Measurements from ENCODE around the gene DDIAS.
"Not testable (repeated sequence)": the region's sequence is repeated elsewhere in the genome, so short reads cannot be mapped to it uniquely, and the experiment has no call there.

The DDIAS gene, protein sequence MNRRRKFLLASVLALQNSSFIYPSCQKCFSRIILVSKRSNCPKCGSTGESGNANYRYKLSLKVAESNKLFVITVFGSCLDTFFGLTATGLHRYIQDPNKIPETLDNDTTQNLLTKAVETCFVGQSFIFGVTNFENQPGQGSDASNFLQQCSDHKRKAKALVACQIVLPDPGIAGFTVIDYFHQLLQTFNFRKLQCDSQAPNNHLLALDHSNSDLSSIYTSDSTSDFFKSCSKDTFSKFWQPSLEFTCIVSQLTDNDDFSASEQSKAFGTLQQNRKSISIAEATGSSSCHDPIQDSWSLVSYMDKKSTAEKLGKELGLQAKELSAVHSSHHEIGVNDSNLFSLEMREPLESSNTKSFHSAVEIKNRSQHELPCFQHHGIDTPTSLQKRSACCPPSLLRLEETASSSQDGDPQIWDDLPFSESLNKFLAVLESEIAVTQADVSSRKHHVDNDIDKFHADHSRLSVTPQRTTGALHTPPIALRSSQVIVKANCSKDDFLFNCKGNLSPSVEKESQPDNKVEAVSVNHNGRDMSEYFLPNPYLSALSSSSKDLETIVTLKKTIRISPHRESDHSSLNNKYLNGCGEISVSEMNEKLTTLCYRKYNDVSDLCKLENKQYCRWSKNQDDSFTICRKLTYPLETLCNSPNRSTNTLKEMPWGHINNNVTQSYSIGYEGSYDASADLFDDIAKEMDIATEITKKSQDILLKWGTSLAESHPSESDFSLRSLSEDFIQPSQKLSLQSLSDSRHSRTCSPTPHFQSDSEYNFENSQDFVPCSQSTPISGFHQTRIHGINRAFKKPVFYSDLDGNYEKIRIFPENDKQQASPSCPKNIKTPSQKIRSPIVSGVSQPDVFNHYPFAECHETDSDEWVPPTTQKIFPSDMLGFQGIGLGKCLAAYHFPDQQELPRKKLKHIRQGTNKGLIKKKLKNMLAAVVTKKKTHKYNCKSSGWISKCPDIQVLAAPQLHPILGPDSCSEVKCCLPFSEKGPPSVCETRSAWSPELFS

DNA sequence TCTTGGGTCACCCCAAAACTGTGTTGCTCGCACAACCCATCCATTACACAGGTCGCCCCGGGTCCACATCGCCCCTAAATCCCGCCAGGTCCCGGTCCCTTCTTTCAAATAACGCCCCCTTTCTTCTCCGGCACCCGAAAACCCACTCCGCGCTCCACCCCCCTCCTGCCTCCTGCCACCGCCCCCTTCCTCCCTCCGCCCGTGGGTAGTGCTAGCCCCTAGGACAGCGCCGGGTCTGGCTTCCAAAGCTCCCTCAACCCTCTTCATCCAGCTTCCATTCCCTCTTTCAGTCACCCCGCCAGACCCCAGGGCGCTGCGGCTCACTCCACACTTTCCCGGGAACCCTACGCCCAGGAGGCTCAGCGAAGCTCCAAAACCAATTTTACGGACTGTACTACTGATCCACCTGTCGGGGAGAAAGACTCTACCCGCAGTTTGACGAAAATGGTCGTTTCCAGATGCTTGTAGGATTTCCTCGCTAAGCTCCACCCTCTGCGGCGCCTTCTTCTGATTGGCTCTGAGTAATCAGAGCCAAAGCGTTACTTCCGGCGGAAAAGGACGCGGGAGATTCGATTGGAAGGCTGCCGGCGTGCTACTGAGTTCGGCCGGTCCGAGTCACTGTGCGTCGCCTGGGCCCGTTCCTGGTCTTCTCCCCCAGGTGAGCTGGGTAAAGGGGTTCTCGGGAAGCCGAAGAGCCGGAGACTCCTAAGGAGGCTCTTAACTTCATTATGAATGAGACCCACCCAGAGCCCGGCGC is at the start of gene DDIAS:
DDIAS (plus strand) TSS at position 572 of the 757 bp plus-strand sequence. CDS start 13,003 bp downstream, outside the sequence.
- peak; percentile 99 for DNase-seq

GRCh38 chr11:82854242-82854641 is 47.3 kb upstream of the DDIAS start:
- DNase-seq: no peak

DNA sequence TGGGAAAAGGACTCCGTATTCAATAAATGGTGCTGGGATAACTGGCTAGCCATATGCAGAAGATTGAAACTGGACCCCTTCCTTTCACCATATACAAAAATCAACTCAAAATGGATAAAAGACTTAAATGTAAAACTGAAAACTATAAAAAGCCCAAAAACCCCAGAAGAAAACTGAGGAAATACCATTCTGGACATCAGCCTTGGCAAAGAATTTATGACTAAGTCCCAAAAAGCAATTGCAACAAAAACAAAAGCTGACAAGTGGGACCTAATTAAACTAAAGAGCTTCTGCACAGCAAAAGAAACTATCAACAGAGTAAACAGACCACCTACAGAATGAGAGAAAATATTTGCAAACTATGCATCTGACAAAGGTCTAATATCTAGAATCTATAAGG is 46.6 kb upstream of the DDIAS start:
- DNase-seq: not testable (repeated sequence)

GRCh38 chr11:82855616-82856015 is 45.9 kb upstream of the DDIAS start:
- DNase-seq: no peak

- DNase-seq: no peak
These were observed 44.4 kb upstream of the DDIAS start for GRCh38 chr11:82857145-82857544.

- DNase-seq: no peak
These were observed 43.4 kb upstream of the DDIAS start for GRCh38 chr11:82858133-82858532.

GRCh38 chr11:82858556-82859091 is 42.9 kb upstream of the DDIAS start:
- DNase-seq: no peak

DNA sequence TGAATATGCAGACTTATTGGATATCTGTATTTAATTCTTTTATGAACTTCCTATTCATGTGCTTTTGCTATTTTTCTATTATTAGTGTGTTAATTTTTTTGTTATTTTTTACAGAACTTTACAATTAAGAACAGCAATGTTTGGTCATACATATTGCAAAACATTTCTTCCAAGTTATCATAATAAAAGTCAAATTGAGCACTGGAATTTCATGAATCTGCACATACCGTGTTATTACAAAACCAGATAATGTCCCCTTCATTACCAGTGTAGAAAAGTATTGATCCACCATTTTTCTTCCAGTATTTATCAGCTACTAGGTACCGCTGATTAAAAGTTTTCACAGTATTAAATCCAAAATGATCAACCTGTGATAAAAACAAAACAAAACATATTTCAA is 41.8 kb upstream of the DDIAS start:
- DNase-seq: no peak

DNA sequence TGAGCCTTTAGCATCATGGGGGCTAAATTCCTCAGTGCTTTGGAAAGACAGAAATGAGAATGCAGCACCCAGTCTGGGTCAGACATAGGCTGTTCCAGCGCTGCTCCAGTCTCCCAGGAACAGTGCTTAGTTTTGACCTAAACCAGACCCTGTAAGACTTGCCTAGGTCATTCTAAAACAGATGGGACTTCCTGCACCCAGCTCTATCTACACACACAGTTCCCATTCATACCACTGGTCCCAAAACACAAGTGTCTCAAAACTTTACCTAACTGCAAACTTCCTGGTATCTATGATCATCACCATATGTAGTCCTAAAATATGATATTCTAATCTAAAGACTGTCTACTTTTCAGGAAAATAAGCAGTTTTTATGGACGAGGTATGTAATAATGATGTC is 39.2 kb upstream of the DDIAS start:
- DNase-seq: no peak

DNA sequence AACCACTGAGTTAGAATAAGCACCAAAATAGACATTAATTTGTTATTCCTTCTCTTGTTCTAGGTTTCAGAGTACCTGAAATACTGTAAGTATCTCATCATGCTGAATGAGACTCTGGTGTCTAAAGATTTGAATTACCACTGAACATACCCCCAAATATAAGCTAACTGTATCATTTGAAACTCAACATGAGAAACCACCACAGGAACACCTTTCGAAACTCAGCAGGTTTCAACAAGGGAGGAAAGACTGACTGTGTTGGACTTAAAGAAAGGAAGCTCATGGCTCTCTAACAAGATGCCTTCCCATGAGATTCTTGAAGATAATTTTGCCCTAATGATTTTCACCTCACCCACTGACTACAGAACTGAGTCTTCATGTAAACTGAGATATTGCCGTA is 38.3 kb upstream of the DDIAS start:
- no peak for DNase-seq

GRCh38 chr11:82864268-82864667 is 37.3 kb upstream of the DDIAS start:
- peak; percentile 47 for DNase-seq

DNA sequence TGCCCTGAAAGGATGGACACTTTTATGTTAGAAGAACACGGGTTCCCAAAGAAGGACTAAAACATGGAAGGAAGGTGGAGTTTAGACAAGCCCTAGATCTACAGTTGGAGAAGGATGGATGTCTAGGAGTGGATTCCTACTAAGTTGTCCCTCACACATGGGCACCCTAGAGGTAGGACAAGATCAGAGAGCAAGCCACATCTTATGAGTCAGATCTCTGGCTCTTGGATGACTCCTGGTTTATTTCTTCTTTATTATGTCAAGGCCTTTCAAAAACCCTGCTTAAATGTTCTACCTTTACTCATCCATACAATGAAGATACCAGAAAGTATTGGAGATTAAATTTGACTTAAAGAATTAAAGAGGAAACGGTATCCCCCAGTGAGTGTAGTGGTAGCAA is 35.7 kb upstream of the DDIAS start:
- no peak for DNase-seq

DNA sequence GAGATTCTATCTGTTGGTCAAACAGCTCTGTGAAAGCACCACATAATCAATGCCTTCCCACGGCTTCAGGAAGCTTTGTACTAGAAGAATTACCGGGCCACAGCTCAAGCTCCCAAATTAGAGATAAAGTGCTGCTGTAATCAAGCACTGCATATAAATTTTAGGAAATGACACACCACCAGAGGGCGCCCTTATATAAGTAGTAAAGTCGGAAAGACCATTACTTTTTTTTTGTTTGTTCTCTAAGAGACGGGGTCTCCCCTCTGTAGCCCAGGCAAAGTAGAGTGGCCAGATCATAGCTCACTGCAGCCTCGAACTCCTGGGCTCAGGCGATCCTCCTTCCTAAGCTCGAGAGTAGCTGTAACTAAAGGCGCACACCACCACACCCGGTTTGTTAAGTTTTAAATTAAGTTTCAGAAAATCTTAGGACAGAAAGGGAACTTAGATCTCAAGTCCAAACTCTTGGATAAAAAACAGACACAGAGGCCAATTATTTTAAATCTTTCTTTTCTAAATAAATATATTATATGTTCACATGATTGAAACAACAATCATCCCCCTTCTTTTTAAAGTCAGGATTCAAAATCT is 33.9 kb upstream of the DDIAS start:
- peak; percentile 77 for DNase-seq

DNA sequence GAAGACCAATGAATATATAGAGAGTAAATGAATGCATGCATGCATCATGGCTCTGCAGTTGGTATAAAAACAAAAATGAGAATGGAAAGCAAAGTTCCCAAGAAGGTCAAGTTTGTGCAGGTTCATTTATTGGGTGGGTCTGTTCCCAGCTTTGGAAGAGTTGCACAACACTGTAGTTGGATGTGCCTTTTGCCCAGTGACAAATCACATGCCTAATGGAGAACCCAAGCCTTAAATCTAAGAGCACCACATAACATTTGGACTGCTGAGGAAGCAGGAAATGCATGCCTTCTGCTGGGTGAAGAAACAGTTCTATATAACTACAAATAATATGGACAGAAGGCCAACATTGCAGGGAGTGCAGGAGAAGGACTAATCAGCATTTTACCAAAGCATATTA is 31.9 kb upstream of the DDIAS start:
- DNase-seq: no peak

DNA sequence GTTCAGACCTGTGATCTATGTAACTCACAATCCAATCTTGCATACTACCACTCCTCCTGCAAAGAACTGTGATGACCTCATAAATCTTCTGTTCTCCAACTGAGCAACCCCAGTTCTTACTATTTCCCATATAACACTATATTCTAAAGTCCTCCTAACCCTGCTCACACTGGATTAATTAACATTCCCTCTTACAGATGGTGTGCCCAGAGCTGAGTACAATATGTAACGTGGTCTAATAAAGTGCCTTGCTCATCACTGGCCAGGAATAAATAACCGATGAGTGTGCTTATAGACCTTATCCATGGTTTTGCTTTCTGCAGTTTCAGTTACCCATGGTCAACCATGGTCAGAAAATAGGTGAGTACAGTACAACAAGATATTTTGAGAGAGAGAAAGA is 29.9 kb upstream of the DDIAS start:
- DNase-seq: no peak

- no peak for DNase-seq
These were observed 29.0 kb upstream of the DDIAS start for GRCh38 chr11:82872377-82873150.

DNA sequence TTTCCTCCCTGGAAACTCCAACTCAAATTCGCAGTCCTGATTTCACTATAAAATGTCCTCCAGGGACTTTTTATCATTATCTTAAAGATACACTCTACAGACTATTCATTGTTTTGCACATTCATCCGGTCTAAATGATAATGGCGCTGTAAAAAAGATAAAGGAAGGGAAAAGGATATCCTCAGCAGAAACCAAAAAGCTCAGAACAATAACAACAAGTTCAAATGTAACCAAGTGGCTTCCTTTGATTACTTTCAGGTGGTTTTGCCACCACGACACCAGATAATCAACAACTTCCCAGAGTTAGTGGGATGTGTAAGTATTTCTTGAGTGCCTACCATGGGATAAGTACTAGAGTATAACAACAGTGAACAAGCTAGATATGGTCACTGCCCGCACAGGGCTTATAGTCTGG is 27.6 kb upstream of the DDIAS start:
- no peak for DNase-seq

DNA sequence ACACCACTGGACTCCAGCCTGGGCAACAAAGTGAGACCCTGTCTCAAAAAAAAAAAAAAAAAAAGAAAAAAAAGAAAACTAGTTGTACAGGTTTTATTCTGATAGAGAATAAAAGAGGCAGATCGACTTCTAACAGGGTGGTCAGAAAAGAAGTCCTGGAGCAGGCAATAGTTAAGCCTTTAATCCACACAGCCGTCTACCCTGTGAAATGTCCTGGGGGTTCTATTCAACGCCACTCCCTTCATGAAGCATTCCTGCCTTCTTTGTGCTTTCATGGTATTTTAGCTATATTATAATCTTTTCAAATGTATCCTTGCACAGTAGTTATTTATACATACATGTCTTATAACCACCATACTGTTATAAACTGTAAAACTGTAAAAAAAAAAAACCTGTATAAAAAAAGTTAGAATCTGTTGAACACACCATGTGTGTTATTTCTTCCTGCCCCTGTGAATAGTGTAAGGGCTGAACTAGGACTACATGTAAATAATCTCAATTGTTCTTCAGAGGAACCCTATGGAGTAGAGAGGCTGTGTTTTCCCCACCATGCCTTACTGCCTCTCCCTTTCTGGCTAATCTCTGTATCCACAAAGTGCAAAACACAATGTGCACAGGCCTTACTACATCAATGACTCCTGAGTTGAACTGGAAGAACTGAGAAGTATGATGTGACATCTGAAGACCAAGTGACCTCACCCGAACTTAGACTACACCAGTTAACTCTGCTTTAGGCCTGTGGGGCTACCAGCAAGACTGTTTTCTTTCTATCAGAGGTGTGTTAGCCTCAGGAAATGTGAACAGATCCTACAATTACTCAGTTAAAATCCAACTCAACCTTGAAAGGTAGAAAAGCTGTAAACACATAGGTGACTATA is 26.7 kb upstream of the DDIAS start:
- no peak for DNase-seq

GRCh38 chr11:82883853-82884252 is 17.7 kb upstream of the DDIAS start:
- DNase-seq: no peak

All from NCI-H345 (cell line).